Lower leg skin (tissue), 3 donors: ENCODE measurements around the gene SHC3.

Experiments used
- CTCF ChIP-seq, 3 donors: fragments of 450-650 bp; IDR thresholded peaks; one replicate each; pipeline ENCODE4 v1.5.1; 2016; ENCODE audit warnings: antibody characterized with exemption in 3 of 3, mild to moderate bottlenecking in 3 of 3, moderate library complexity in 2 of 3
- POLR2A ChIP-seq, 2 donors: fragments of 450-650 bp; IDR thresholded peaks; one replicate each; pipeline ENCODE4 v1.6.1; 2016 to 2017; ENCODE audit warnings: antibody characterized with exemption in 2 of 2, mild to moderate bottlenecking in 1 of 2, moderate library complexity in 1 of 2

GRCh38 chr9:89186960-89187359 is 8.3 kb upstream of the SHC3 start:
- TF ChIP-seq CTCF (IDR thresholded peaks at IDR 0.05) (no peak), POLR2A (IDR thresholded peaks at IDR 0.05) (no peak)
